Right lobe of liver (tissue), 4 donors: Measurements from ENCODE around the gene UBE2V1.
"Not testable (repeated sequence)": the region's sequence is repeated elsewhere in the genome, so short reads cannot be mapped to it uniquely, and the experiment has no call there.

Source experiments
- CTCF ChIP-seq, 4 donors: fragments of 200-600 bp in 3 of 4; fragments of 450-650 bp in 1 of 4; IDR thresholded peaks; one replicate each; pipeline versions ENCODE4 v1.5.1 to v1.8.0; 2016 to 2022; ENCODE audit warnings: antibody characterized with exemption in 4 of 4, mild to moderate bottlenecking in 2 of 4
- POLR2A ChIP-seq: fragments of 450-650 bp; IDR thresholded peaks from one replicate; pipeline ENCODE4 v1.6.1; 2017; ENCODE audit warnings: antibody characterized with exemption, mild to moderate bottlenecking
- donor health status: DM: no; HTN: no; CAD: no.
- donor health status: DM: no; HTN: no; CAD: no.
- donor health status: DM: no; HTN: yes; CAD: no.

- not testable (repeated sequence) for TF ChIP-seq CTCF (IDR thresholded peaks at IDR 0.05); POLR2A
Observed at GRCh38 chr20:50161494-50161893, 48.5 kb upstream of the UBE2V1 start.
